Gastroesophageal sphincter (tissue), 3 donors: Measurements from ENCODE around the gene TEDDM1.

Experiments used
- CTCF ChIP-seq, 4 experiments: fragments of 200-600 bp in 2 of 4; fragments of 450-650 bp in 2 of 4; sonication (generic) in 1 of 4; IDR thresholded peaks; one replicate each; pipeline ENCODE4 v1.5.1; 2017 to 2019; ENCODE audit warnings: antibody characterized with exemption in 4 of 4, mild to moderate bottlenecking in 2 of 4, moderate library complexity in 2 of 4
- POLR2A ChIP-seq, 2 donors: fragments of 450-650 bp; IDR thresholded peaks; one replicate each; pipeline ENCODE4 v1.6.1; 2017; ENCODE audit warnings: antibody characterized with exemption in 2 of 2, mild to moderate bottlenecking in 2 of 2, moderate library complexity in 1 of 2

- peak; percentile 49 to 60 (median 52) for TF ChIP-seq CTCF (IDR thresholded peaks at IDR 0.05)
- TF ChIP-seq POLR2A (IDR thresholded peaks at IDR 0.05), result no peak
Measured at GRCh38 chr1:182446033-182446669, 45.7 kb upstream of the TEDDM1 start.
